ENCODE data around the gene APOA4. TPM values are rescaled to one million over a fixed set of nuclear protein-coding genes. Genes with fewer than 3 reads are reported as not detected.

Gene APOA4
- total and polyA plus RNA-seq, 12 donors, result 0.17 to 1.1 TPM; not detected in 10

GRCh38 chr11:116830184-116830912 is 7.2 kb upstream of the APOA4 start:
- peaks cover 4 to 5% of the 10 kb centered on the region in 2 donors for H3K4me1 ChIP-seq (replicated peaks in 1 of 2)
- 95 to 97% (median 96%) methylated on average over 9 to 17 of the region's 17 CpGs for whole genome bisulfite sequencing, 4 donors
- no peaks in the 10 kb centered on the region for H3K9me3 ChIP-seq (replicated peaks in 1 of 3)
- H3K36me3 ChIP-seq (replicated peaks in 1 of 2), result no peaks in the 10 kb centered on the region
- no peak for DNase-seq
- H3K4me3 ChIP-seq, result no peak overlapping the region
- intact Hi-C loops (cut with DNase I), result no loop called here
- H3K27ac ChIP-seq, result no peak overlapping the region
- no peak for TF ChIP-seq POLR2A (IDR thresholded peaks at IDR 0.05)
- H3K27me3 ChIP-seq, result no peaks in the 10 kb centered on the region

GRCh38 chr11:116829525-116830183 is 6.5 kb upstream of the APOA4 start, which contains the start of gene APOC3:
Gene APOC3, plus strand, starts transcription at chr11:116829907. Its CDS starts 676 bp downstream, at chr11:116830583.
- Histone ChIP-seq H3K27me3 (no peaks in the 10 kb centered on the region), H3K36me3 (replicated peaks in 1 of 2) (no peaks in the 10 kb centered on the region), H3K9me3 (replicated peaks in 1 of 3) (no peaks in the 10 kb centered on the region), H3K4me3 (no peak within 1 kb of the TSS), H3K27ac (no peak within 1 kb of the TSS), H3K4me1 (replicated peaks in 1 of 2) (no peaks in the 10 kb centered on the region)
- no peak for DNase-seq
- intact Hi-C loops (cut with DNase I), result no loop called here
- TF ChIP-seq POLR2A (IDR thresholded peaks at IDR 0.05) (no peak), CTCF (IDR thresholded peaks at IDR 0.05) (no peak)
- 75 to 87% (median 80%) methylated on average over 4 to 9 of the region's 9 CpGs for WGBS, 4 donors

GRCh38 chr11:116828632-116829524 is 5.8 kb upstream of the APOA4 start:
- H3K27me3 ChIP-seq, result no peaks in the 10 kb centered on the region
- no peaks in the 10 kb centered on the region for H3K4me1 ChIP-seq (replicated peaks in 1 of 2)
- no peaks in the 10 kb centered on the region for H3K36me3 ChIP-seq (replicated peaks in 1 of 2)
- H3K4me3 ChIP-seq, result no peak overlapping the region
- no peaks in the 10 kb centered on the region for H3K9me3 ChIP-seq (replicated peaks in 1 of 3)
- no peak for DNase-seq
- no peak overlapping the region for H3K27ac ChIP-seq
- 67 to 80% (median 71%) methylated on average over 9 to 16 of the region's 16 CpGs for WGBS, 4 donors
- intact Hi-C loops (cut with DNase I), result no loop called here
- TF ChIP-seq CTCF (IDR thresholded peaks at IDR 0.05) (no peak), POLR2A (IDR thresholded peaks at IDR 0.05) (no peak)

GRCh38 chr11:116827461-116827860 is 4.4 kb upstream of the APOA4 start:
- Histone ChIP-seq H3K27me3 (no peaks in the 10 kb centered on the region), H3K36me3 (replicated peaks in 1 of 2) (no peaks in the 10 kb centered on the region), H3K27ac (no peak overlapping the region), H3K9me3 (replicated peaks in 1 of 3) (no peaks in the 10 kb centered on the region), H3K4me3 (no peak overlapping the region), H3K4me1 (replicated peaks in 1 of 2) (no peaks in the 10 kb centered on the region)
- intact Hi-C loops (cut with DNase I), result no loop called here
- no peak for DNase-seq
- 84 to 100% (median 92%) methylated on average over 2 to 6 of the region's 6 CpGs for WGBS, 4 donors
- no peak for TF ChIP-seq CTCF (IDR thresholded peaks at IDR 0.05)
- no peak for TF ChIP-seq POLR2A (IDR thresholded peaks at IDR 0.05)
